GM23338 (cell line): ENCODE measurements around the gene VMAC. TPM values are rescaled to one million over a fixed set of nuclear protein-coding genes. Genes with fewer than 3 reads are reported as not detected.

Experiments
- ATAC-seq: fragments of 200-7000 bp; cut with Tn5 transposase; 3 replicates; pipeline ENCODE4 v1.9.1; 2020
- DNase-seq: peaks from one replicate; pipeline ENCODE4 v3.0.0-alpha.2; 2015; ENCODE audit warnings: low spot score
- H2AFZ ChIP-seq: fragments of 200-600 bp; sonication (generic); 2 replicates; pipeline ENCODE4 v1.8.0; 2016; ENCODE audit warnings: antibody characterized with exemption, mild to moderate bottlenecking, moderate library complexity
- H3F3A ChIP-seq: fragments of 200-600 bp; sonication (generic); replicated peaks from 2 replicates; pipeline ENCODE4 v1.8.0; 2017; ENCODE audit warnings: antibody characterized with exemption, mixed run types, low read depth
- H3K27ac ChIP-seq: fragments of 200-600 bp; sonication (generic); 2 replicates; pipeline ENCODE4 v1.6.1; 2016; ENCODE audit warnings: low read depth
- H3K27me3 ChIP-seq: fragments of 200-600 bp; sonication (generic); 2 replicates; pipeline ENCODE4 v1.8.0; 2016; ENCODE audit warnings: mild to moderate bottlenecking, mixed run types, moderate library complexity; ENCODE audit not compliant: insufficient read depth
- H3K36me3 ChIP-seq: fragments of 200-600 bp; sonication (generic); 2 replicates; pipeline ENCODE4 v1.8.0; 2016; ENCODE audit warnings: mild to moderate bottlenecking; ENCODE audit not compliant: insufficient read depth
- H3K4me1 ChIP-seq: fragments of 200-600 bp; sonication (generic); 2 replicates; pipeline ENCODE4 v1.8.0; 2016; ENCODE audit warnings: mild to moderate bottlenecking, moderate library complexity; ENCODE audit not compliant: insufficient read depth
- H3K4me2 ChIP-seq: fragments of 200-600 bp; sonication (generic); 2 replicates; pipeline ENCODE4 v1.7.1; 2017; ENCODE audit warnings: mixed run types
- H3K4me3 ChIP-seq: fragments of 200-600 bp; sonication (generic); 2 replicates; pipeline ENCODE4 v1.6.1; 2016; ENCODE audit warnings: mixed run types
- H3K79me2 ChIP-seq: fragments of 200-600 bp; sonication (generic); replicated peaks from 2 replicates; pipeline ENCODE4 v1.8.0; 2017; ENCODE audit warnings: mild to moderate bottlenecking; ENCODE audit not compliant: insufficient read depth
- H3K9me2 ChIP-seq: fragments of 200-600 bp; sonication (generic); 2 replicates; pipeline ENCODE4 v1.8.0; 2017; ENCODE audit not compliant: insufficient read depth
- H4K20me1 ChIP-seq: fragments of 200-600 bp; sonication (generic); replicated peaks from 2 replicates; pipeline ENCODE4 v1.8.0; 2017; ENCODE audit warnings: mild to moderate bottlenecking; ENCODE audit not compliant: insufficient read depth
- H3K27ac Mint-ChIP-seq: 2 replicates; pipeline ENCODE4 v1.8.0; 2020; ENCODE audit warnings: inconsistent platforms, mild to moderate bottlenecking, moderate library complexity, mixed read lengths
- H3K27me3 Mint-ChIP-seq: 3 replicates; pipeline ENCODE4 v1.8.0; 2022; ENCODE audit warnings: low read depth, mild to moderate bottlenecking, moderate library complexity, mixed read lengths, inconsistent platforms; ENCODE audit not compliant: insufficient read depth, poor library complexity
- H3K36me3 Mint-ChIP-seq: 3 replicates; pipeline ENCODE4 v1.8.0; 2021; ENCODE audit warnings: low read depth, mild to moderate bottlenecking, inconsistent platforms, moderate library complexity, mixed read lengths
- H3K4me1 Mint-ChIP-seq: 3 replicates; pipeline ENCODE4 v1.8.0; 2020; ENCODE audit warnings: mild to moderate bottlenecking, inconsistent platforms, mixed read lengths
- H3K4me3 Mint-ChIP-seq: 3 replicates; pipeline ENCODE4 v1.8.0; 2021; ENCODE audit warnings: moderate library complexity, mild to moderate bottlenecking, inconsistent platforms, mixed read lengths
- H3K9me3 Mint-ChIP-seq: 3 replicates; pipeline ENCODE4 v1.8.0; 2020; ENCODE audit warnings: moderate library complexity, mild to moderate bottlenecking, inconsistent platforms, mixed read lengths
- CREB1 ChIP-seq: fragments of 250-450 bp; sonication (Bioruptor Pico); IDR thresholded peaks from 2 replicates; pipeline ENCODE4 v1.5.0; 2020; ENCODE audit warnings: low read depth, mild to moderate bottlenecking, moderate library complexity
- CTCF ChIP-seq, 2 experiments: fragments of 200-600 bp in 1 of 2; sonication (generic) in 1 of 2; conservative IDR thresholded peaks; 2 replicates each; pipeline versions ENCODE4 v1.5.1 to v1.6.1; 2016 to 2017; ENCODE audit warnings: antibody characterized with exemption in 2 of 2, low read depth in 2 of 2, mild to moderate bottlenecking in 2 of 2, moderate library complexity in 1 of 2
- EZH2phosphoT487 ChIP-seq: fragments of 200-600 bp; sonication (generic); IDR thresholded peaks from one replicate; pipeline ENCODE4 v1.8.1; 2018; ENCODE audit warnings: antibody characterized with exemption; ENCODE audit not compliant: unreplicated experiment
- JUNB ChIP-seq: IDR thresholded peaks from one replicate; pipeline ENCODE4 v1.6.1; 2016; ENCODE audit warnings: antibody characterized with exemption; ENCODE audit not compliant: unreplicated experiment
- POLR2AphosphoS5 ChIP-seq: IDR thresholded peaks from 2 replicates; pipeline ENCODE4 v1.6.1; 2016; ENCODE audit warnings: antibody characterized with exemption, low read depth
- STAT1 ChIP-seq: IDR thresholded peaks from one replicate; pipeline ENCODE4 v1.6.1; 2016; ENCODE audit warnings: antibody characterized with exemption; ENCODE audit not compliant: unreplicated experiment
- ZNF114 ChIP-seq: fragments of 250-450 bp; sonication (Bioruptor Pico); IDR thresholded peaks from 2 replicates; pipeline ENCODE4 v1.5.0; 2020; ENCODE audit warnings: mild to moderate bottlenecking, moderate library complexity
- polyA plus RNA-seq: library from polyadenylated mRNA; unstranded; fragments of >200 nt; fragmentation: Nextera tagmentation; extraction: Ambion mirVana; gene quantifications from 2 replicates; pipeline ENCODE4 v1.2.1, GENCODE V29; 2016
- total RNA-seq: library from RNA; depleted of rRNA; stranded (reverse); fragments of >200 nt; shearing (Covaris generic); gene quantifications from 2 replicates; pipeline ENCODE4 v1.2.3, GENCODE V29; 2014
- TF ChIP-seq, protein P1 (sequence below): IDR thresholded peaks from one replicate; pipeline ENCODE4 v1.6.1; 2018; ENCODE audit warnings: antibody characterized with exemption; ENCODE audit not compliant: unreplicated experiment
- TF ChIP-seq, protein P2 (sequence below): fragments of 250-450 bp; sonication (Bioruptor Pico); IDR thresholded peaks from 2 replicates; pipeline ENCODE4 v1.5.0; 2020; ENCODE audit warnings: mild to moderate bottlenecking, moderate library complexity
- TF ChIP-seq, protein P3 (sequence below): IDR thresholded peaks from 2 replicates; pipeline ENCODE4 v1.6.1; 2016; ENCODE audit warnings: antibody characterized with exemption

The VMAC gene
- total and polyA plus RNA-seq, 2 experiments from 2014 or later = 0.79 to 3.7 TPM

DNA sequence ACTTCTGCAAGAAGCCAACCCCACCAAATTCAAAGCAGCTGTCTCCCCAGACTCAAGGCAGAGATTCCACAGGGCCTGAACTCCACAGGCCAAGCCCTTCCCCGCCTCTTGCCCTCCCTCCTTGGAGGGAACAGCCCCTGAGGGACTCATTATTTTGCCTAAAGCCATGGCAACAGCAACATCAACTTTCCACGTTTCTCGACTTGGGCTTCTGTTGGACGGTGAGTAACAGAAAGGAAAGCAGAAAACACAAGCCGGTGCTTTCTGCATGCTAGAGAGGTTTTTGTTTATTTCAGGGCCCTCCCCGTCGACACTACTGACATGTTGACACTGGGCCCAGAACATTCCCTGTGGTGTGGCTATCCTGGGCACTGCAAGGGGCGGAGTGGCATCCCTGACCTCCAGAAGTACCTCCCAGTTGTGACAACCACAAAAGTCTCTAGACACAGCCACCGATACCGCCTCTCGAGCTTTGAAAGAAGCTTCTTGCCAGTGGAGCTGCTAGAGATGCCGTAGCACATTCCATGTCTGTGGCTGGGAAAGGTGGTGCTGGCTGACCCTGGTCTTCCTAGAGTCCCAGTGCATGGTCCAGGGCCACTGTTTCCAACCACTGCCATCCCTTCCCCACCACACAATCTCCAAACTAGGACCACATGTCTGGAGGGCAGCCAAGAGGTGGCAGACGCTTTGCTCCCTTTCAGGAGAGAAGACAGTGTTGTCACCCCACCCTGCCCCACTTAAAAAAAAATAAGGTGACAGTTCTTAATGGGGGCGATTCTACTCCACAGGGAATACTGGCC is 22.2 kb downstream of the VMAC start:
- Histone ChIP-seq H3K27me3 (no peaks in the 10 kb centered on the region), H3K79me2 (no peaks in the 10 kb centered on the region), H4K20me1 (no peaks in the 10 kb centered on the region; the same call in 1 of the 2 replicates), H2AFZ (no peak overlapping the region), H3K4me2 (no peak overlapping the region), H3K27ac (no peak overlapping the region), H3F3A (0 out of 2 replicates have a peak, but pooled peaks cover 3% of the 10 kb centered on the region), H3K9me2 (no peaks in the 10 kb centered on the region), H3K36me3 (peaks cover 26% of the 10 kb centered on the region), H3K4me1 (no peaks in the 10 kb centered on the region), H3K4me3 (no peak overlapping the region)
- TF ChIP-seq, protein P1, sequence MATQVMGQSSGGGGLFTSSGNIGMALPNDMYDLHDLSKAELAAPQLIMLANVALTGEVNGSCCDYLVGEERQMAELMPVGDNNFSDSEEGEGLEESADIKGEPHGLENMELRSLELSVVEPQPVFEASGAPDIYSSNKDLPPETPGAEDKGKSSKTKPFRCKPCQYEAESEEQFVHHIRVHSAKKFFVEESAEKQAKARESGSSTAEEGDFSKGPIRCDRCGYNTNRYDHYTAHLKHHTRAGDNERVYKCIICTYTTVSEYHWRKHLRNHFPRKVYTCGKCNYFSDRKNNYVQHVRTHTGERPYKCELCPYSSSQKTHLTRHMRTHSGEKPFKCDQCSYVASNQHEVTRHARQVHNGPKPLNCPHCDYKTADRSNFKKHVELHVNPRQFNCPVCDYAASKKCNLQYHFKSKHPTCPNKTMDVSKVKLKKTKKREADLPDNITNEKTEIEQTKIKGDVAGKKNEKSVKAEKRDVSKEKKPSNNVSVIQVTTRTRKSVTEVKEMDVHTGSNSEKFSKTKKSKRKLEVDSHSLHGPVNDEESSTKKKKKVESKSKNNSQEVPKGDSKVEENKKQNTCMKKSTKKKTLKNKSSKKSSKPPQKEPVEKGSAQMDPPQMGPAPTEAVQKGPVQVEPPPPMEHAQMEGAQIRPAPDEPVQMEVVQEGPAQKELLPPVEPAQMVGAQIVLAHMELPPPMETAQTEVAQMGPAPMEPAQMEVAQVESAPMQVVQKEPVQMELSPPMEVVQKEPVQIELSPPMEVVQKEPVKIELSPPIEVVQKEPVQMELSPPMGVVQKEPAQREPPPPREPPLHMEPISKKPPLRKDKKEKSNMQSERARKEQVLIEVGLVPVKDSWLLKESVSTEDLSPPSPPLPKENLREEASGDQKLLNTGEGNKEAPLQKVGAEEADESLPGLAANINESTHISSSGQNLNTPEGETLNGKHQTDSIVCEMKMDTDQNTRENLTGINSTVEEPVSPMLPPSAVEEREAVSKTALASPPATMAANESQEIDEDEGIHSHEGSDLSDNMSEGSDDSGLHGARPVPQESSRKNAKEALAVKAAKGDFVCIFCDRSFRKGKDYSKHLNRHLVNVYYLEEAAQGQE = no peak
- no peak for TF ChIP-seq JUNB
- no peak for TF ChIP-seq ZNF114 (CRISPR knock-in tag)
- TF ChIP-seq CREB1 = no peak
- TF ChIP-seq POLR2AphosphoS5 = no peak
- TF ChIP-seq, protein P2, sequence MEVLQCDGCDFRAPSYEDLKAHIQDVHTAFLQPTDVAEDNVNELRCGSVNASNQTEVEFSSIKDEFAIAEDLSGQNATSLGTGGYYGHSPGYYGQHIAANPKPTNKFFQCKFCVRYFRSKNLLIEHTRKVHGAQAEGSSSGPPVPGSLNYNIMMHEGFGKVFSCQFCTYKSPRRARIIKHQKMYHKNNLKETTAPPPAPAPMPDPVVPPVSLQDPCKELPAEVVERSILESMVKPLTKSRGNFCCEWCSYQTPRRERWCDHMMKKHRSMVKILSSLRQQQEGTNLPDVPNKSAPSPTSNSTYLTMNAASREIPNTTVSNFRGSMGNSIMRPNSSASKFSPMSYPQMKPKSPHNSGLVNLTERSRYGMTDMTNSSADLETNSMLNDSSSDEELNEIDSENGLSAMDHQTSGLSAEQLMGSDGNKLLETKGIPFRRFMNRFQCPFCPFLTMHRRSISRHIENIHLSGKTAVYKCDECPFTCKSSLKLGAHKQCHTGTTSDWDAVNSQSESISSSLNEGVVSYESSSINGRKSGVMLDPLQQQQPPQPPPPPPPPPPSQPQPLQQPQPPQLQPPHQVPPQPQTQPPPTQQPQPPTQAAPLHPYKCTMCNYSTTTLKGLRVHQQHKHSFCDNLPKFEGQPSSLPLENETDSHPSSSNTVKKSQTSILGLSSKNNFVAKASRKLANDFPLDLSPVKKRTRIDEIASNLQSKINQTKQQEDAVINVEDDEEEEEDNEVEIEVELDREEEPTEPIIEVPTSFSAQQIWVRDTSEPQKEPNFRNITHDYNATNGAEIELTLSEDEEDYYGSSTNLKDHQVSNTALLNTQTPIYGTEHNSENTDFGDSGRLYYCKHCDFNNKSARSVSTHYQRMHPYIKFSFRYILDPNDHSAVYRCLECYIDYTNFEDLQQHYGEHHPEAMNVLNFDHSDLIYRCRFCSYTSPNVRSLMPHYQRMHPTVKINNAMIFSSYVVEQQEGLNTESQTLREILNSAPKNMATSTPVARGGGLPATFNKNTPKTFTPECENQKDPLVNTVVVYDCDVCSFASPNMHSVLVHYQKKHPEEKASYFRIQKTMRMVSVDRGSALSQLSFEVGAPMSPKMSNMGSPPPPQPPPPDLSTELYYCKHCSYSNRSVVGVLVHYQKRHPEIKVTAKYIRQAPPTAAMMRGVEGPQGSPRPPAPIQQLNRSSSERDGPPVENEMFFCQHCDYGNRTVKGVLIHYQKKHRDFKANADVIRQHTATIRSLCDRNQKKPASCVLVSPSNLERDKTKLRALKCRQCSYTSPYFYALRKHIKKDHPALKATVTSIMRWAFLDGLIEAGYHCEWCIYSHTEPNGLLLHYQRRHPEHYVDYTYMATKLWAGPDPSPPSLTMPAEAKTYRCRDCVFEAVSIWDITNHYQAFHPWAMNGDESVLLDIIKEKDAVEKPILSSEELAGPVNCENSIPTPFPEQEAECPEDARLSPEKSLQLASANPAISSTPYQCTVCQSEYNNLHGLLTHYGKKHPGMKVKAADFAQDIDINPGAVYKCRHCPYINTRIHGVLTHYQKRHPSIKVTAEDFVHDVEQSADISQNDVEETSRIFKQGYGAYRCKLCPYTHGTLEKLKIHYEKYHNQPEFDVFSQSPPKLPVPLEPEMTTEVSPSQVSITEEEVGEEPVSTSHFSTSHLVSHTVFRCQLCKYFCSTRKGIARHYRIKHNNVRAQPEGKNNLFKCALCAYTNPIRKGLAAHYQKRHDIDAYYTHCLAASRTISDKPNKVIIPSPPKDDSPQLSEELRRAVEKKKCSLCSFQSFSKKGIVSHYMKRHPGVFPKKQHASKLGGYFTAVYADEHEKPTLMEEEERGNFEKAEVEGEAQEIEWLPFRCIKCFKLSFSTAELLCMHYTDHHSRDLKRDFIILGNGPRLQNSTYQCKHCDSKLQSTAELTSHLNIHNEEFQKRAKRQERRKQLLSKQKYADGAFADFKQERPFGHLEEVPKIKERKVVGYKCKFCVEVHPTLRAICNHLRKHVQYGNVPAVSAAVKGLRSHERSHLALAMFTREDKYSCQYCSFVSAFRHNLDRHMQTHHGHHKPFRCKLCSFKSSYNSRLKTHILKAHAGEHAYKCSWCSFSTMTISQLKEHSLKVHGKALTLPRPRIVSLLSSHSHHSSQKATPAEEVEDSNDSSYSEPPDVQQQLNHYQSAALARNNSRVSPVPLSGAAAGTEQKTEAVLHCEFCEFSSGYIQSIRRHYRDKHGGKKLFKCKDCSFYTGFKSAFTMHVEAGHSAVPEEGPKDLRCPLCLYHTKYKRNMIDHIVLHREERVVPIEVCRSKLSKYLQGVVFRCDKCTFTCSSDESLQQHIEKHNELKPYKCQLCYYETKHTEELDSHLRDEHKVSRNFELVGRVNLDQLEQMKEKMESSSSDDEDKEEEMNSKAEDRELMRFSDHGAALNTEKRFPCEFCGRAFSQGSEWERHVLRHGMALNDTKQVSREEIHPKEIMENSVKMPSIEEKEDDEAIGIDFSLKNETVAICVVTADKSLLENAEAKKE = no peak
- TF ChIP-seq EZH2phosphoT487 = no peak
- TF ChIP-seq STAT1 = no peak
- no peak for TF ChIP-seq CTCF (conservative IDR thresholded peaks at IDR 0.05; ENCODE audit: low read depth in 2 of 2)
- TF ChIP-seq, protein P3, sequence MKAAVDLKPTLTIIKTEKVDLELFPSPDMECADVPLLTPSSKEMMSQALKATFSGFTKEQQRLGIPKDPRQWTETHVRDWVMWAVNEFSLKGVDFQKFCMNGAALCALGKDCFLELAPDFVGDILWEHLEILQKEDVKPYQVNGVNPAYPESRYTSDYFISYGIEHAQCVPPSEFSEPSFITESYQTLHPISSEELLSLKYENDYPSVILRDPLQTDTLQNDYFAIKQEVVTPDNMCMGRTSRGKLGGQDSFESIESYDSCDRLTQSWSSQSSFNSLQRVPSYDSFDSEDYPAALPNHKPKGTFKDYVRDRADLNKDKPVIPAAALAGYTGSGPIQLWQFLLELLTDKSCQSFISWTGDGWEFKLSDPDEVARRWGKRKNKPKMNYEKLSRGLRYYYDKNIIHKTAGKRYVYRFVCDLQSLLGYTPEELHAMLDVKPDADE = no peak
- H3K4me1 Mint-ChIP-seq = no peaks in the 10 kb centered on the region
- ATAC-seq (no peak), DNase-seq (no peak)
- H3K36me3 Mint-ChIP-seq = peaks cover 80% of the 10 kb centered on the region
- no peaks in the 10 kb centered on the region for H3K9me3 Mint-ChIP-seq
- no peak overlapping the region for H3K4me3 Mint-ChIP-seq
- H3K27ac Mint-ChIP-seq = no peak overlapping the region
- peaks cover 9% of the 10 kb centered on the region for H3K27me3 Mint-ChIP-seq
